CD4-positive, CD25-positive, alpha-beta regulatory T cell (primary cell): Measurements from ENCODE around the gene CDKAL1. TPM values are rescaled to one million over a fixed set of nuclear protein-coding genes. Genes with fewer than 3 reads are reported as not detected.

Experiments
- ATAC-seq, 2 donors: fragments of 150-1000 bp; cut with Tn5 transposase; one replicate each; pipeline ENCODE4 v1.10.0; 2021; ENCODE audit warnings: low read depth in 2 of 2, moderate number of reproducible peaks in 2 of 2, moderate library complexity in 1 of 2
- DNase-seq, 3 donors: peaks; one replicate each; pipeline versions ENCODE4 v3.0.0 to v3.0.0-alpha.2; 2012 to 2022; ENCODE audit warnings: mixed read lengths in 1 of 3
- H3K27ac ChIP-seq: one replicate; pipeline ENCODE4 v1.7.0; 2013; ENCODE audit warnings: mild to moderate bottlenecking, low read length; ENCODE audit not compliant: insufficient read depth, poor library complexity, severe bottlenecking
- H3K27me3 ChIP-seq: one replicate; pipeline ENCODE4 v1.7.0; 2013; ENCODE audit warnings: low read length; ENCODE audit not compliant: control insufficient read depth, insufficient read depth
- H3K36me3 ChIP-seq: one replicate; pipeline ENCODE4 v1.7.0; 2013; ENCODE audit warnings: mild to moderate bottlenecking, low read length, moderate library complexity; ENCODE audit not compliant: control insufficient read depth, insufficient read depth
- H3K4me1 ChIP-seq: 2 replicates; pipeline ENCODE4 v1.7.0; 2013; ENCODE audit warnings: mild to moderate bottlenecking, low read length; ENCODE audit not compliant: insufficient read depth, control insufficient read depth, poor library complexity, severe bottlenecking
- H3K4me3 ChIP-seq: one replicate; pipeline ENCODE4 v1.7.0; 2013; ENCODE audit warnings: low read depth, mild to moderate bottlenecking, low read length, moderate library complexity
- H3K9me3 ChIP-seq, 2 experiments: 1 replicate in 1 of 2; 2 replicates in 1 of 2; pipeline ENCODE4 v1.7.0; 2013; ENCODE audit warnings: low read length in 2 of 2, mild to moderate bottlenecking in 1 of 2, moderate library complexity in 1 of 2; ENCODE audit not compliant: control insufficient read depth in 2 of 2
- H3K27ac Mint-ChIP-seq, 3 donors: one replicate each; pipeline ENCODE4 v1.8.0; 2020 to 2022; ENCODE audit warnings: mild to moderate bottlenecking in 3 of 3, mixed read lengths in 3 of 3, moderate library complexity in 2 of 3
- H3K27me3 Mint-ChIP-seq: one replicate; pipeline ENCODE4 v1.8.0; 2022; ENCODE audit warnings: mild to moderate bottlenecking, mixed read lengths
- H3K36me3 Mint-ChIP-seq: one replicate; pipeline ENCODE4 v1.8.0; 2020; ENCODE audit warnings: mixed read lengths
- H3K4me1 Mint-ChIP-seq, 4 donors: one replicate each; pipeline ENCODE4 v1.8.0; 2020 to 2022; ENCODE audit warnings: mixed read lengths in 4 of 4, mild to moderate bottlenecking in 1 of 4
- H3K4me3 Mint-ChIP-seq, 4 donors: one replicate each; pipeline ENCODE4 v1.8.0; 2020 to 2022; ENCODE audit warnings: mild to moderate bottlenecking in 4 of 4, mixed read lengths in 4 of 4, moderate library complexity in 3 of 4
- H3K9me3 Mint-ChIP-seq, 7 donors: one replicate each; pipeline ENCODE4 v1.8.0; 2020 to 2022; ENCODE audit warnings: mixed read lengths in 7 of 7, mild to moderate bottlenecking in 3 of 7, moderate library complexity in 2 of 7
- polyA plus RNA-seq, 4 donors: library from polyadenylated mRNA; unstranded; fragments of 300-500 nt; fragmentation: Illumina TruSeq; gene quantifications; one replicate each; pipeline ENCODE4 v1.2.3, GENCODE V29; 2021
- total RNA-seq: library from RNA; stranded (reverse); gene quantifications from one replicate; pipeline ENCODE4 v1.2.3, GENCODE V29; 2022

Gene CDKAL1
- total and polyA plus RNA-seq, 5 donors from 2014 or later, result 26.1 to 39.4 (median 30.4) TPM

GRCh38 chr6:20559924-20560551 lies 25.8 kb downstream of the CDKAL1 start:
- no peaks in the 10 kb centered on the region for H3K27me3 ChIP-seq
- peaks cover 7% of the 10 kb centered on the region for H3K4me1 ChIP-seq
- H3K4me3 Mint-ChIP-seq, result no peak overlapping the region
- H3K4me1 Mint-ChIP-seq, result peaks cover 9 to 15% (median 10%) of the 10 kb centered on the region in 4 donors
- peak overlapping the region in 1 of 3 donors; percentile 23 for H3K27ac Mint-ChIP-seq
- ATAC-seq (no peak), DNase-seq (no peak)
- no peak overlapping the region for H3K4me3 ChIP-seq
- no peaks in the 10 kb centered on the region for H3K9me3 Mint-ChIP-seq
- H3K36me3 ChIP-seq, result peaks cover 8% of the 10 kb centered on the region
- no peaks in the 10 kb centered on the region for H3K27me3 Mint-ChIP-seq
- H3K27ac ChIP-seq, result no peak overlapping the region
- H3K9me3 ChIP-seq, result no peaks in the 10 kb centered on the region
- peaks cover 14% of the 10 kb centered on the region for H3K36me3 Mint-ChIP-seq

GRCh38 chr6:20563377-20563776 lies 29.1 kb downstream of the CDKAL1 start:
- ATAC-seq (no peak), DNase-seq (no peak)
- no peak overlapping the region for H3K27ac Mint-ChIP-seq
- H3K4me3 Mint-ChIP-seq, result no peak overlapping the region
- peaks cover 11% of the 10 kb centered on the region for H3K4me1 ChIP-seq
- no peak overlapping the region for H3K27ac ChIP-seq
- peaks cover 14% of the 10 kb centered on the region for H3K36me3 Mint-ChIP-seq
- H3K4me1 Mint-ChIP-seq, result peaks cover 12 to 25% (median 19%) of the 10 kb centered on the region in 4 donors
- H3K9me3 ChIP-seq, result no peaks in the 10 kb centered on the region
- no peaks in the 10 kb centered on the region for H3K27me3 ChIP-seq
- no peaks in the 10 kb centered on the region for H3K9me3 Mint-ChIP-seq
- H3K27me3 Mint-ChIP-seq, result no peaks in the 10 kb centered on the region
- no peak overlapping the region for H3K4me3 ChIP-seq
- H3K36me3 ChIP-seq, result no peaks in the 10 kb centered on the region

- Histone ChIP-seq H3K4me1 (peaks cover 11% of the 10 kb centered on the region), H3K4me3 (no peak overlapping the region), H3K27me3 (no peaks in the 10 kb centered on the region), H3K9me3 (no peaks in the 10 kb centered on the region), H3K36me3 (peaks cover 4% of the 10 kb centered on the region), H3K27ac (no peak overlapping the region)
- Mint-ChIP-seq H3K4me1 (peaks cover 12 to 26% (median 21%) of the 10 kb centered on the region in 4 donors), H3K4me3 (no peak overlapping the region), H3K27me3 (no peaks in the 10 kb centered on the region), H3K9me3 (no peaks in the 10 kb centered on the region), H3K36me3 (peaks cover 18% of the 10 kb centered on the region), H3K27ac (no peak overlapping the region)
- no peak for ATAC-seq
- peak in 2 of 3 donors; percentile 42 to 57 for DNase-seq
These were observed 30.0 kb downstream of the CDKAL1 start for GRCh38 chr6:20564269-20564668.

GRCh38 chr6:20564777-20565176 lies 30.5 kb downstream of the CDKAL1 start:
- no peak overlapping the region for H3K4me3 Mint-ChIP-seq
- H3K9me3 Mint-ChIP-seq, result no peaks in the 10 kb centered on the region
- H3K4me1 ChIP-seq, result peaks cover 11% of the 10 kb centered on the region
- peaks cover 20% of the 10 kb centered on the region for H3K36me3 Mint-ChIP-seq
- peak in 2 of 3 donors; percentile 0 to 52 for DNase-seq
- no peaks in the 10 kb centered on the region for H3K9me3 ChIP-seq
- no peaks in the 10 kb centered on the region for H3K27me3 ChIP-seq
- peak overlapping the region; percentile 20 for H3K4me3 ChIP-seq
- ATAC-seq, result peak in 1 of 2 donors; percentile 25
- peaks cover 4% of the 10 kb centered on the region for H3K36me3 ChIP-seq
- H3K27ac ChIP-seq, result no peak overlapping the region
- no peak overlapping the region for H3K27ac Mint-ChIP-seq
- H3K27me3 Mint-ChIP-seq, result no peaks in the 10 kb centered on the region
- peaks cover 14 to 31% (median 21%) of the 10 kb centered on the region in 4 donors for H3K4me1 Mint-ChIP-seq

GRCh38 chr6:20565342-20565741 lies 31.1 kb downstream of the CDKAL1 start:
- H3K4me3 Mint-ChIP-seq, result no peak overlapping the region
- DNase-seq, result no peak
- H3K27ac ChIP-seq, result no peak overlapping the region
- no peaks in the 10 kb centered on the region for H3K27me3 ChIP-seq
- no peak overlapping the region for H3K4me3 ChIP-seq
- ATAC-seq, result no peak
- H3K4me1 ChIP-seq, result peaks cover 11% of the 10 kb centered on the region
- H3K4me1 Mint-ChIP-seq, result peaks cover 15 to 31% (median 21%) of the 10 kb centered on the region in 4 donors
- no peak overlapping the region for H3K27ac Mint-ChIP-seq
- no peaks in the 10 kb centered on the region for H3K9me3 ChIP-seq
- peaks cover 4% of the 10 kb centered on the region for H3K36me3 ChIP-seq
- peaks cover 21% of the 10 kb centered on the region for H3K36me3 Mint-ChIP-seq
- H3K9me3 Mint-ChIP-seq, result no peaks in the 10 kb centered on the region
- no peaks in the 10 kb centered on the region for H3K27me3 Mint-ChIP-seq

- peaks cover 4% of the 10 kb centered on the region for H3K36me3 ChIP-seq
- Mint-ChIP-seq H3K36me3 (peaks cover 21% of the 10 kb centered on the region), H3K27ac (no peak overlapping the region), H3K4me3 (no peak overlapping the region), H3K27me3 (no peaks in the 10 kb centered on the region), H3K4me1 (peaks cover 17 to 37% (median 21%) of the 10 kb centered on the region in 4 donors), H3K9me3 (no peaks in the 10 kb centered on the region)
- no peaks in the 10 kb centered on the region for H3K27me3 ChIP-seq
- DNase-seq (no peak), ATAC-seq (no peak)
- H3K4me1 ChIP-seq, result peaks cover 11% of the 10 kb centered on the region
- H3K4me3 ChIP-seq, result no peak overlapping the region
- H3K9me3 ChIP-seq, result no peaks in the 10 kb centered on the region
- H3K27ac ChIP-seq, result no peak overlapping the region
These were observed 31.9 kb downstream of the CDKAL1 start for GRCh38 chr6:20566109-20566508.

- ATAC-seq (no peak), DNase-seq (no peak)
- H3K9me3 Mint-ChIP-seq, result no peaks in the 10 kb centered on the region
- Histone ChIP-seq H3K4me3 (no peak overlapping the region), H3K27me3 (no peaks in the 10 kb centered on the region), H3K4me1 (peaks cover 11% of the 10 kb centered on the region), H3K9me3 (no peaks in the 10 kb centered on the region), H3K27ac (no peak overlapping the region), H3K36me3 (peaks cover 4% of the 10 kb centered on the region)
- H3K4me1 Mint-ChIP-seq, result peaks cover 27 to 40% (median 32%) of the 10 kb centered on the region in 4 donors
- no peak overlapping the region for H3K4me3 Mint-ChIP-seq
- H3K27me3 Mint-ChIP-seq, result no peaks in the 10 kb centered on the region
- no peak overlapping the region for H3K27ac Mint-ChIP-seq
- H3K36me3 Mint-ChIP-seq, result peaks cover 14% of the 10 kb centered on the region
These were observed 34.8 kb downstream of the CDKAL1 start for GRCh38 chr6:20569000-20569610.

GRCh38 chr6:20571261-20571660 lies 37.0 kb downstream of the CDKAL1 start:
- H3K27ac ChIP-seq, result no peak overlapping the region
- no peaks in the 10 kb centered on the region for H3K9me3 Mint-ChIP-seq
- H3K4me1 Mint-ChIP-seq, result peaks cover 15 to 30% (median 26%) of the 10 kb centered on the region in 4 donors
- H3K27me3 ChIP-seq, result no peaks in the 10 kb centered on the region
- H3K4me1 ChIP-seq, result no peaks in the 10 kb centered on the region
- H3K27me3 Mint-ChIP-seq, result no peaks in the 10 kb centered on the region
- H3K9me3 ChIP-seq, result no peaks in the 10 kb centered on the region
- no peak overlapping the region for H3K4me3 ChIP-seq
- no peak overlapping the region for H3K4me3 Mint-ChIP-seq
- ATAC-seq (no peak), DNase-seq (no peak)
- peaks cover 8% of the 10 kb centered on the region for H3K36me3 ChIP-seq
- H3K36me3 Mint-ChIP-seq, result peaks cover 14% of the 10 kb centered on the region
- no peak overlapping the region for H3K27ac Mint-ChIP-seq
